SHP77 treated with DMSO at 0.1 percent for 48 hours (cell line): ENCODE results near the gene GPR139.

ENCODE experiments used
- DNase-seq: peaks from one replicate; lab custom pipeline; 2025; lab: John Stamatoyannopoulos, UW

Gene GPR139

GRCh38 chr16:20053336-20053735 lies 20.4 kb downstream of the GPR139 start:
- DNase-seq, result no peak

GRCh38 chr16:20051611-20052010 lies 22.1 kb downstream of the GPR139 start:
- DNase-seq, result no peak

GRCh38 chr16:20051147-20051546 lies 22.5 kb downstream of the GPR139 start:
- no peak for DNase-seq

- DNase-seq, result no peak
Observed at GRCh38 chr16:20049831-20050230, 23.9 kb downstream of the GPR139 start.

- no peak for DNase-seq
Observed at GRCh38 chr16:20045886-20046285, 27.8 kb downstream of the GPR139 start.

GRCh38 chr16:20042848-20043247 lies 30.8 kb downstream of the GPR139 start:
- DNase-seq, result no peak

- DNase-seq, result no peak
Observed at GRCh38 chr16:20041924-20042596, 31.6 kb downstream of the GPR139 start.

- no peak for DNase-seq
Observed at GRCh38 chr16:20040011-20040410, 33.7 kb downstream of the GPR139 start.

GRCh38 chr16:20029611-20030010 lies 44.1 kb downstream of the GPR139 start:
- no peak for DNase-seq

GRCh38 chr16:20026361-20027072 lies 47.2 kb downstream of the GPR139 start:
- no peak for DNase-seq

- no peak for DNase-seq
Observed at GRCh38 chr16:20023190-20023589, 50.5 kb downstream of the GPR139 start.

GRCh38 chr16:20020976-20021375 lies 52.7 kb downstream of the GPR139 start:
- DNase-seq, result no peak

GRCh38 chr16:20020083-20020482 lies 53.6 kb downstream of the GPR139 start:
- DNase-seq, result no peak

- DNase-seq, result no peak
Observed at GRCh38 chr16:20016234-20016633, 57.5 kb downstream of the GPR139 start.

- no peak for DNase-seq
Observed at GRCh38 chr16:20004931-20005330, 68.8 kb downstream of the GPR139 start.

- DNase-seq, result no peak
Observed at GRCh38 chr16:20002936-20003335, 70.8 kb downstream of the GPR139 start.

- no peak for DNase-seq
Observed at GRCh38 chr16:20001856-20002707, 71.6 kb downstream of the GPR139 start.

- no peak for DNase-seq
Observed at GRCh38 chr16:19997734-19998133, 76.0 kb downstream of the GPR139 start.

GRCh38 chr16:19997264-19997663 lies 76.4 kb downstream of the GPR139 start:
- no peak for DNase-seq

- DNase-seq, result no peak
Observed at GRCh38 chr16:19994466-19995170, 79.1 kb downstream of the GPR139 start.

- DNase-seq, result no peak
Observed at GRCh38 chr16:19991614-19992013, 82.1 kb downstream of the GPR139 start.

- no peak for DNase-seq
Observed at GRCh38 chr16:19984135-19984534, 89.6 kb downstream of the GPR139 start.
